Neuronal stem cell (in vitro differentiated cells): Measurements from ENCODE around the gene FGFR2.

Experiments
- DNase-seq: peaks from one replicate; pipeline ENCODE4 v3.0.0-alpha.2; 2013; ENCODE audit warnings: low spot score
- H2AFZ ChIP-seq: one replicate; pipeline ENCODE4 v1.6.1; 2013; ENCODE audit warnings: mild to moderate bottlenecking, low read length, inconsistent platforms
- H2AK5ac ChIP-seq: 2 replicates; pipeline ENCODE4 v1.6.1; 2013; ENCODE audit warnings: low read depth, mild to moderate bottlenecking, inconsistent platforms, low read length, moderate library complexity, mixed read lengths
- H2BK120ac ChIP-seq: 2 replicates; pipeline ENCODE4 v1.6.1; 2013; ENCODE audit warnings: low read depth, mild to moderate bottlenecking, inconsistent platforms, low read length, moderate library complexity, mixed read lengths
- H2BK12ac ChIP-seq: one replicate; pipeline ENCODE4 v1.6.1; 2013; ENCODE audit warnings: low read length, inconsistent platforms
- H2BK15ac ChIP-seq: 2 replicates; pipeline ENCODE4 v1.6.1; 2013; ENCODE audit warnings: mild to moderate bottlenecking, low read length, inconsistent platforms, mixed read lengths
- H2BK5ac ChIP-seq: one replicate; pipeline ENCODE4 v1.6.1; 2013; ENCODE audit warnings: inconsistent platforms, mild to moderate bottlenecking, low read length, moderate library complexity
- H3K14ac ChIP-seq: one replicate; pipeline ENCODE4 v1.6.1; 2013; ENCODE audit warnings: low read length, inconsistent platforms
- H3K18ac ChIP-seq: 2 replicates; pipeline ENCODE4 v1.6.1; 2013; ENCODE audit warnings: low read length, inconsistent platforms
- H3K23ac ChIP-seq: 2 replicates; pipeline ENCODE4 v1.6.1; 2013; ENCODE audit warnings: low read depth, mild to moderate bottlenecking, mixed read lengths, low read length, inconsistent platforms; ENCODE audit not compliant: poor library complexity
- H3K27ac ChIP-seq: replicated peaks from 3 replicates; pipeline ENCODE4 v1.5.1; 2013; ENCODE audit warnings: low read length, inconsistent platforms
- H3K27me3 ChIP-seq, 3 experiments: 2 replicates each; pipeline ENCODE4 v1.6.1; 2013; ENCODE audit warnings: low read length in 3 of 3, mild to moderate bottlenecking in 2 of 3, inconsistent platforms in 1 of 3, low read depth in 1 of 3, mixed read lengths in 1 of 3, moderate library complexity in 1 of 3; ENCODE audit not compliant: control insufficient read depth in 3 of 3, insufficient read depth in 3 of 3
- H3K36me3 ChIP-seq, 2 donors: replicated peaks in 1 of 2; 2 replicates each; pipeline ENCODE4 v1.6.1; 2013; ENCODE audit warnings: low read length in 2 of 2; ENCODE audit not compliant: control insufficient read depth in 2 of 2, insufficient read depth in 2 of 2
- H3K4ac ChIP-seq: 2 replicates; pipeline ENCODE4 v1.6.1; 2013; ENCODE audit warnings: inconsistent platforms, mild to moderate bottlenecking, low read length, moderate library complexity
- H3K4me1 ChIP-seq, 2 donors: 1 replicate in 1 of 2; 2 replicates in 1 of 2; pipeline ENCODE4 v1.6.1; 2013; ENCODE audit warnings: low read length in 2 of 2, low read depth in 1 of 2; ENCODE audit not compliant: control insufficient read depth in 2 of 2, insufficient read depth in 1 of 2
- H3K4me2 ChIP-seq: one replicate; pipeline ENCODE4 v1.6.1; 2013; ENCODE audit warnings: mild to moderate bottlenecking, low read length, inconsistent platforms; ENCODE audit not compliant: insufficient read depth, poor library complexity, severe bottlenecking
- H3K4me3 ChIP-seq, 2 donors: 2 replicates each; pipeline ENCODE4 v1.5.1; 2013; ENCODE audit warnings: low read length in 2 of 2, mild to moderate bottlenecking in 2 of 2, inconsistent platforms in 1 of 2, moderate library complexity in 1 of 2
- H3K79me1 ChIP-seq: one replicate; pipeline ENCODE4 v1.6.1; 2013; ENCODE audit warnings: low read depth, mild to moderate bottlenecking, inconsistent platforms, low read length, moderate library complexity
- H3K9ac ChIP-seq: one replicate; pipeline ENCODE4 v1.6.1; 2013; ENCODE audit warnings: mild to moderate bottlenecking, low read depth, low read length, inconsistent platforms; ENCODE audit not compliant: poor library complexity
- H3K9me3 ChIP-seq, 2 donors: replicated peaks in 1 of 2; 2 replicates each; pipeline versions ENCODE3 to v1.6.1; 2013; ENCODE audit warnings: low read length in 2 of 2, mild to moderate bottlenecking in 2 of 2, inconsistent platforms in 1 of 2, low read depth in 1 of 2, mixed read lengths in 1 of 2, moderate library complexity in 1 of 2; ENCODE audit not compliant: control insufficient read depth in 2 of 2, insufficient read depth in 1 of 2
- H4K8ac ChIP-seq: one replicate; pipeline ENCODE4 v1.6.1; 2013; ENCODE audit warnings: low read depth, mild to moderate bottlenecking, inconsistent platforms, low read length, moderate library complexity
- H4K91ac ChIP-seq: one replicate; pipeline ENCODE4 v1.6.1; 2013; ENCODE audit warnings: low read length, low read depth, mild to moderate bottlenecking, inconsistent platforms; ENCODE audit not compliant: poor library complexity
- WGBS, 2 donors: extraction: QIAGEN DNeasy Blood & Tissue Kit; methylation state at CpG; one replicate each; pipeline ENCODE4 v1.1.7; 2013; ENCODE audit warnings: missing lambda C conversion rate in 2 of 2, mixed read lengths in 1 of 2; ENCODE audit not compliant: insufficient read length in 2 of 2, insufficient replicate concordance in 1 of 2; ENCODE audit errors: extremely low coverage in 2 of 2; 5-methylcytosine and 5-hydroxymethylcytosine counted together

FGFR2 gene

GRCh38 chr10:121462955-121463354 is 135.3 kb downstream of the FGFR2 start:
- Histone ChIP-seq H3K14ac (no peak overlapping the region), H3K4ac (no peak overlapping the region), H3K27ac (no peak overlapping the region), H3K4me1 (peaks cover 0 to 12% of the 10 kb centered on the region in 2 donors), H4K8ac (no peak overlapping the region), H3K18ac (no peak overlapping the region), H2BK5ac (no peak overlapping the region), H3K27me3 (peaks cover 0 to 28% (median 0%) of the 10 kb centered on the region in 3 experiments), H3K9me3 (no peaks in the 10 kb centered on the region), H2AK5ac (no peak overlapping the region), H2AFZ (no peak overlapping the region), H3K4me3 (no peak overlapping the region), H3K36me3 (no peaks in the 10 kb centered on the region), H4K91ac (no peak overlapping the region), H3K4me2 (no peak overlapping the region), H3K23ac (no peak overlapping the region), H3K79me1 (no peaks in the 10 kb centered on the region), H3K9ac (no peak overlapping the region), H2BK120ac (no peak overlapping the region), H2BK12ac (no peak overlapping the region), H2BK15ac (no peak overlapping the region)
- WGBS, 2 donors: no CpG with 5 or more reads among the region's 2 CpGs
- no peak for DNase-seq

GRCh38 chr10:121462281-121462680 is 136.0 kb downstream of the FGFR2 start:
- Histone ChIP-seq H3K18ac (no peak overlapping the region), H4K91ac (no peak overlapping the region), H3K4me3 (no peak overlapping the region), H4K8ac (no peak overlapping the region), H2BK15ac (no peak overlapping the region), H3K9me3 (no peaks in the 10 kb centered on the region), H3K27me3 (peaks cover 0 to 28% (median 0%) of the 10 kb centered on the region in 3 experiments), H2BK5ac (no peak overlapping the region), H3K4me1 (peaks cover 0 to 12% of the 10 kb centered on the region in 2 donors), H3K27ac (no peak overlapping the region), H3K14ac (no peak overlapping the region), H2AK5ac (no peak overlapping the region), H3K79me1 (no peaks in the 10 kb centered on the region), H3K4ac (no peak overlapping the region), H3K4me2 (no peak overlapping the region), H3K9ac (no peak overlapping the region), H3K36me3 (no peaks in the 10 kb centered on the region), H2AFZ (no peak overlapping the region), H2BK12ac (no peak overlapping the region), H3K23ac (no peak overlapping the region), H2BK120ac (no peak overlapping the region)
- no peak for DNase-seq
- no CpG with 5 or more reads among the region's 7 CpGs for WGBS, 2 donors

- Histone ChIP-seq H3K23ac (no peak overlapping the region), H3K27ac (no peak overlapping the region)
- no CpG with 5 or more reads among the region's 5 CpGs for WGBS, 2 donors
These were observed 136.9 kb downstream of the FGFR2 start for GRCh38 chr10:121461307-121461706.

GRCh38 chr10:121460733-121461132 is 137.5 kb downstream of the FGFR2 start:
- Histone ChIP-seq H2BK120ac (no peak overlapping the region), H2BK5ac (no peak overlapping the region), H3K14ac (no peak overlapping the region), H3K36me3 (no peaks in the 10 kb centered on the region), H3K9me3 (no peaks in the 10 kb centered on the region), H3K18ac (no peak overlapping the region), H3K27me3 (peaks cover 0 to 24% (median 0%) of the 10 kb centered on the region in 3 experiments), H2AK5ac (no peak overlapping the region), H3K4me2 (no peak overlapping the region), H4K91ac (no peak overlapping the region), H3K27ac (no peak overlapping the region), H3K4ac (no peak overlapping the region), H3K9ac (no peak overlapping the region), H4K8ac (no peak overlapping the region), H3K4me1 (peaks cover 0 to 12% of the 10 kb centered on the region in 2 donors), H2BK15ac (no peak overlapping the region), H2AFZ (no peak overlapping the region), H2BK12ac (no peak overlapping the region), H3K23ac (no peak overlapping the region), H3K4me3 (no peak overlapping the region), H3K79me1 (no peaks in the 10 kb centered on the region)
- no peak for DNase-seq
- no CpG with 5 or more reads among the region's 3 CpGs for WGBS, 2 donors

More at GRCh38 chr10:121461307-121461706, 136.9 kb downstream of the FGFR2 start:
- no peak overlapping the region for H3K4ac ChIP-seq
- no peaks in the 10 kb centered on the region for H3K9me3 ChIP-seq
- H2BK120ac ChIP-seq: no peak overlapping the region
- H2BK15ac ChIP-seq: no peak overlapping the region
- no peak overlapping the region for H2AK5ac ChIP-seq
- H2BK12ac ChIP-seq: no peak overlapping the region
- DNase-seq: no peak
- H3K9ac ChIP-seq: no peak overlapping the region
- H3K36me3 ChIP-seq: no peaks in the 10 kb centered on the region
- H3K79me1 ChIP-seq: no peaks in the 10 kb centered on the region
- no peak overlapping the region for H2BK5ac ChIP-seq
- H3K4me2 ChIP-seq: no peak overlapping the region
- H3K27me3 ChIP-seq: peaks cover 0 to 24% (median 0%) of the 10 kb centered on the region in 3 experiments
- H2AFZ ChIP-seq: no peak overlapping the region
- H3K18ac ChIP-seq: no peak overlapping the region
- H4K8ac ChIP-seq: no peak overlapping the region
- H3K4me3 ChIP-seq: no peak overlapping the region
- H4K91ac ChIP-seq: no peak overlapping the region
- no peak overlapping the region for H3K14ac ChIP-seq
- H3K4me1 ChIP-seq: peaks cover 0 to 12% of the 10 kb centered on the region in 2 donors
